D721Med (cell line): ENCODE measurements around the gene HRK.

Experiments used
- DNase-seq: peaks from one replicate; pipeline ENCODE4 v3.0.0; 2011; ENCODE audit warnings: low spot score; ENCODE audit not compliant: insufficient read length
- FAIRE-seq: peaks from 2 replicates; lab custom pipeline; 2011; peaks lifted over from hg19 to GRCh38; lab: Jason Lieb, UNC
- CTCF ChIP-seq: IDR thresholded peaks from 2 replicates; pipeline ENCODE4 v1.5.1; 2012; ENCODE audit warnings: mild to moderate bottlenecking, control low read depth; ENCODE audit not compliant: insufficient read depth; ENCODE audit errors: missing control alignments

HRK gene

GRCh38 chr12:116879509-116880212 is 1.6 kb downstream of the HRK start:
- TF ChIP-seq CTCF: no peak
- DNase-seq (no peak), FAIRE-seq (no peak)

DNA sequence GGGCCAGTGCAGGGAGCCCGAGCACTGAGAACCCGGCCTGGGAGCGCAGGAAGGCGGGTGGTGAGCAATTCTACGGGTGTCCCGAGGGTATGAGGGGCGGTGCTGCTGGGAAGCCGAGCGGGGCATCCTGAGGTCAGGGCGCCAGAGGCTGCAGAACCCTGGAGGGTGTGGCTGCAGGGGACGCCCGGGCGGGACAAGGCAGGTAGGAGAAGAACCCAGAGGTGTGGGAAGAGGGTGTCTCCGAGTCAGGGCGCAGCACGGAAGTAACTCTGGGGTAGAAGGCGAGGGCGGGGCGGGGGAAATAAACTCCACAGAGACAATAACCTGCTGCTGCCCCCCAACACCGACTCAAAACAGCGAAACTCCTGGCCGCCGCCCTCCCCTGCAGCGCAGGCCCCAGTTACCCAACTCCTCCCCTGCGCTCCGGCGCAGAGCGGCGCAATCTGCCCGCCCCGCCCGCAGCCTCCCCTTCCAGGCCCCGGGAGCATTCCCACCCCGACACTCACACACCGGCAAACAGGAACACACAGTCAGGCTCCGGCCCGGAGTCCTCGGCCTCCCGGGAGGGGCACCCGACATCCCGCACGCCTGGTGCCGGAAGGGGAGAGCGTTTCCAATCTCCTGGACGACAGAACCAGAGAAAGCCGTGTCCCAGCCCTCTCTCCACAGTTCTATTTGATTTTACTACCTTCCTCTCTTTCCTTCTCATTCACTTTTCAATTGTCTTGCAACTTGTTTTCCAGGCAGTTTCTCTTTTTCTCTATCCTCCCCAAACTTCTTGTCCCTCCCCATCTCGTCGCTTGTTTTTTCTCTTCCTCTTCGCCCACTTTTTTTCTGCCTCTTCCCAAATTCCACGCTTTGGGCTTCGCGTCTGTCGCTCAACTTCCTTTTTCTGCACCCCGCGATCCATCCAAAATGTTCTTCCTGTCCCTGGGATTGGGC is 2.4 kb downstream of the HRK start:
- TF ChIP-seq CTCF: no peak
- FAIRE-seq: no peak
- no peak for DNase-seq

- FAIRE-seq (no peak), DNase-seq (no peak)
- no peak for TF ChIP-seq CTCF
Observed at GRCh38 chr12:116876151-116876869, 4.9 kb downstream of the HRK start.

DNA sequence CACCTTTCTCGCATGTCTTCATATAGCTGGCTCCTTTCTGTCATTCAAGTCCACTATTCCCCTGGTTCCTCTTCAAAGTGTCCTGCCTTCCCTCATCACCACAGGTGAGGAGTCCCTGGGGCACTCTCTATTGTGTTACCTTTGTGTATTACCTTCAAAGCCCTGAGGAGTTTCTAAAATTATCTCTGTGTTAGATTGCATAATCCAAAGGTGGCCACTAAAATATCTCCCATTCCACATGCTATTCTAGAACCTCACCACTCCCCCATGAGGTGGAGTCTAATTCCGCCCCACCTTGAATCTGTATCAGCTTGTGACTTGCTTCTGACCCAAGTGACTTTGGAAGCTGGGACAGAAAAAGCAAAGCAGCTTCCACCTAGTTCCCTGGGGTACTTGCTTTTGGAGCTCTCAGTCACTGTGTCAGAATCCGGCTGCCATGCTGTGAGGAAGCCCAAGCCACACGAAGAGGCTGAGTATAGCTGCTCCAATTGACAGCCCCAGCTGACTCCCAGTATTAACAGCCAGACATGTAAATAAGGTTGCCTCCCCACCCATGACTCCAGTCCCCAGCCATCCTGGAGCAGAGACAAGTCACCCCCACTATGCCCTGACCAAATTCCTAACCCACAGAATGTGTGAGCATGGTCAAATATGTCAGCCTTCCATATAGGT is 6.8 kb downstream of the HRK start:
- no peak for FAIRE-seq
- DNase-seq: no peak
- TF ChIP-seq CTCF: no peak

DNA sequence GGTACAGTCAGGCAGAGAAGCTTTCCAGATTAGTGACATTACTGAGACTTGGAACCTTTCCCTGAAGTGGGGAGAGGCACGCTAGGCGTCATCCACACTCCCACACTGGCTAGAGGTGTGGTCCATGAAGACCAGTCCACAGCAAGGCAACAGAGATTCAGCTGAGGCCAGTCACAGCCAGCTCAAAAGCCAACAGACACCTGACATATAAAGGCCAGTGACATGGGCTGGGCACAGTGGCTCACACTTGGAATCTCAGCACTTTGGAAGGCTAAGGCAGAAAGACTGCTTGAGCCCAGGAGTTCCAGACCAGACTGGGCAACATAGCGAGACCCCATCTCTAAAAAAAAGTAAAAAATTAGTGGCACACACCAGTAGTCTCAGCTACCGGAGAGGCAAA is 10.9 kb downstream of the HRK start:
- DNase-seq (no peak), FAIRE-seq (no peak)
- TF ChIP-seq CTCF: no peak

DNA sequence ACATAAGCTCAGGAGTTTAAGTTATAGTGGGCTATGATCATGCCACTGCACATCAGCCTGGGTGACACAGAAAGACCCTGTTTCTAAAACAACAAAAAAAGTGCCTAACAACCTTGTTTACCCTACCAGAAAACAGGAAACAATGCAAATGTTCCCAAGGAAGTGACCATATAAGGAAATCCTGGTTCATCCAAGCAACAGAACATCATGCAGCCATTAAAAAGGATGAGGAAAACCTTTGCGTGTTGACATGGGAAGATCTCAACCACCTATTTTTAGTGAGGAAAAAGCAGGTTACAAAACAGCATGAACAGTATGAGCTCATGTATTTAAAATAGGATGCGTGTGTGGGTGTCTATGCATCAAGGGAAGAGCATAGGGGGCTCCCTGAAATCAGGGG is 13.7 kb downstream of the HRK start:
- FAIRE-seq: no peak
- no peak for TF ChIP-seq CTCF
- no peak for DNase-seq
